Measurements from ENCODE around the gene CYB561A3. TPM values are rescaled to one million over a fixed set of nuclear protein-coding genes. Genes with fewer than 3 reads are reported as not detected.

CYB561A3 gene
- polyA plus RNA-seq, 2 of the 4 experiments (the other 2 are of a cell fraction): 50.8 to 56.9 TPM

DNA sequence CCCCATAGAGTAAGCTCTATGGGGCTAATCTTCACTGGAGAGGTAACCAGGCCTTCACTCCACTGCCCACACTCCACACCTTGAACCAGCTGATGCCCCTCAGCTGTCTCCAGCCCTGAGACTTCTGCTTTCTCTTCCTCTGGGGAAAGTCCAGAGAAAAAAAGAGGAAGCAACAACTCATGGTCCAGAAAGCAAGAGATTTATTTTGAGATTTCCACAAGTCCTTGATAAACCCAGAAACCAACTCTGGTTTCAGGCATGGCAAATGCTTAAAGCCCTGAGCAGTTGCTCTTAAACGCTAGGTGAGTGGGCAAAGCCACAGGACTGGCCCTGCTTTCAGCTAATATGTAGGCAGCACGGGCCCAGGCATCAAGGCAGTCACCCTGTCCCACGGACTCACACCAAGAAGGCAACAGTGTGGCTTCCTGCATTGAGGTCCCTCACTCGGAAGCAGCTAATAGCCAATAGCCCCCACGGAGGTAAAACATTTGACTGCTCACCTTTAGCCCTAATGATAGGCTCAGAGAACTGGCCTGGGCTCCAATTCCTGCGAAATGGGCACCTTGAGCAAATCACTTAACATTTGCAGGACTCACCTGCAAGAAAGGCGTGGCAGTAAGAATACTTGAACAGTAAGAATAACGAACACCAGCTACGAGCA is 4.3 kb downstream of the CYB561A3 start:
- CTCF ChIA-PET: interaction anchor here (1.2 to 33.1 kb wide), 4 partner anchors 8 to 29 kb away, joined by 4 to 521 read pairs (median 188); partner anchors contain the start of genes DDB1, TKFC and TMEM216
- ATAC-seq (no peak), FAIRE-seq (no peak)

DNA sequence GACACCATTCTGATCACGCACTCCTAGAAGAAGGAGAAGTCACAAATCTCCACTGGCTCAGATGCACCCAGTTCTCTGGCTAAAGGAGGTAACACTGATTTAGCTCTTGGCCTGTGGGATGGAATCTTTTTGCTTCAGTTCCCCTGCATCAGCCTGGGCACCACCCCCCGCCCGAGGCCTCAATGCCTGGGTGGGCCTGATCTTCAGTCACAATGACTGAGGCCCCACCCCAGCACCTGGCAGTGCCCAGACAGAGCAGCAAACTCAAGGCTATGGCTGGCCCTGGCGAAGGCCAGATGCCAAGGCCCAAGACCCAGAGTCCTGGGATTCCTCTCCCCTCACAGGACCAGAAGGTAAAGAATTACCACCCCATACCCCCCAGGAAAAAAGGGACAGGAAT is 5.0 kb downstream of the CYB561A3 start:
- ATAC-seq: no peak
- CTCF ChIA-PET: interaction anchor here (1.3 to 33.1 kb wide), 3 partner anchors 9 to 29 kb away, joined by 3 to 521 read pairs (median 368); partner anchors contain the start of genes DDB1, TKFC and TMEM216
- TF ChIP-seq MYC (IDR thresholded peaks at IDR 0.05; ENCODE audit: borderline replicate concordance, low read length) (no peak), FOSB (CRISPR knock-in tag; IDR thresholded peaks at IDR 0.05) (no peak)
- TF ChIP-seq, protein P1, sequence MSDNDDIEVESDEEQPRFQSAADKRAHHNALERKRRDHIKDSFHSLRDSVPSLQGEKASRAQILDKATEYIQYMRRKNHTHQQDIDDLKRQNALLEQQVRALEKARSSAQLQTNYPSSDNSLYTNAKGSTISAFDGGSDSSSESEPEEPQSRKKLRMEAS (IDR thresholded peaks at IDR 0.05): no peak
- Histone ChIP-seq H3K4me3 (no peak overlapping the region), H3K9me3 (no peaks in the 10 kb centered on the region), H3K4me2 (no peak overlapping the region), H3K4me1 (peaks cover 8% of the 10 kb centered on the region; the same call in 1 of the 3 replicates), H3K27ac (no peak overlapping the region)
- no peak for DNase-seq (ENCODE audit: low read depth in 1 of 2, low spot score in 1 of 2)
- POLR2A ChIA-PET: no interaction called here
- WGBS (ENCODE audit: missing lambda C conversion rate): 94% methylated on average over 3 of the region's 4 CpGs
- no peak for FAIRE-seq

More for the DNA sequence above, 4.3 kb downstream of the CYB561A3 start:
- no peaks in the 10 kb centered on the region for H3K9me3 ChIP-seq
- no peak overlapping the region for H3K27ac ChIP-seq
- TF ChIP-seq GATA3 (IDR thresholded peaks at IDR 0.05; ENCODE audit: borderline replicate concordance): no peak
- TF ChIP-seq NR3C1 (IDR thresholded peaks at IDR 0.05): no peak
- TF ChIP-seq ZNF302 (CRISPR knock-in tag; IDR thresholded peaks at IDR 0.05): no peak
- no peak for TF ChIP-seq EHF (CRISPR knock-in tag; IDR thresholded peaks at IDR 0.05)
- TF ChIP-seq ZFP36 (IDR thresholded peaks at IDR 0.05; ENCODE audit: borderline replicate concordance, partially characterized antibody): no peak
- no peak for TF ChIP-seq MAFK (IDR thresholded peaks at IDR 0.05; ENCODE audit: partially characterized antibody)
- TF ChIP-seq KDM1A (IDR thresholded peaks at IDR 0.05; ENCODE audit: low read depth): no peak
- TF ChIP-seq CHD4 (IDR thresholded peaks at IDR 0.05; ENCODE audit: borderline replicate concordance): no peak
- TF ChIP-seq, protein P2, sequence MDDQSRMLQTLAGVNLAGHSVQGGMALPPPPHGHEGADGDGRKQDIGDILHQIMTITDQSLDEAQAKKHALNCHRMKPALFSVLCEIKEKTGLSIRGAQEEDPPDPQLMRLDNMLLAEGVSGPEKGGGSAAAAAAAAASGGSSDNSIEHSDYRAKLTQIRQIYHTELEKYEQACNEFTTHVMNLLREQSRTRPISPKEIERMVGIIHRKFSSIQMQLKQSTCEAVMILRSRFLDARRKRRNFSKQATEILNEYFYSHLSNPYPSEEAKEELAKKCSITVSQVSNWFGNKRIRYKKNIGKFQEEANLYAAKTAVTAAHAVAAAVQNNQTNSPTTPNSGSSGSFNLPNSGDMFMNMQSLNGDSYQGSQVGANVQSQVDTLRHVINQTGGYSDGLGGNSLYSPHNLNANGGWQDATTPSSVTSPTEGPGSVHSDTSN (IDR thresholded peaks at IDR 0.05): no peak
- TF ChIP-seq KDM5A (IDR thresholded peaks at IDR 0.05): no peak
- TF ChIP-seq, protein P3, sequence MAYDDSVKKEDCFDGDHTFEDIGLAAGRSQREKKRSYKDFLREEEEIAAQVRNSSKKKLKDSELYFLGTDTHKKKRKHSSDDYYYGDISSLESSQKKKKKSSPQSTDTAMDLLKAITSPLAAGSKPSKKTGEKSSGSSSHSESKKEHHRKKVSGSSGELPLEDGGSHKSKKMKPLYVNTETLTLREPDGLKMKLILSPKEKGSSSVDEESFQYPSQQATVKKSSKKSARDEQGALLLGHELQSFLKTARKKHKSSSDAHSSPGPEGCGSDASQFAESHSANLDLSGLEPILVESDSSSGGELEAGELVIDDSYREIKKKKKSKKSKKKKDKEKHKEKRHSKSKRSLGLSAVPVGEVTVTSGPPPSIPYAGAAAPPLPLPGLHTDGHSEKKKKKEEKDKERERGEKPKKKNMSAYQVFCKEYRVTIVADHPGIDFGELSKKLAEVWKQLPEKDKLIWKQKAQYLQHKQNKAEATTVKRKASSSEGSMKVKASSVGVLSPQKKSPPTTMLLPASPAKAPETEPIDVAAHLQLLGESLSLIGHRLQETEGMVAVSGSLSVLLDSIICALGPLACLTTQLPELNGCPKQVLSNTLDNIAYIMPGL (CRISPR knock-in tag; IDR thresholded peaks at IDR 0.05; ENCODE audit: borderline replicate concordance): no peak
- peaks cover 8% of the 10 kb centered on the region; the same call in 1 of the 3 replicates for H3K4me1 ChIP-seq
- no peak overlapping the region for H3K4me2 ChIP-seq
- no peak for DNase-seq (ENCODE audit: low read depth in 1 of 2, low spot score in 1 of 2)
- no peak overlapping the region for H3K4me3 ChIP-seq
- POLR2A ChIA-PET: no interaction called here
- whole genome bisulfite sequencing (ENCODE audit: missing lambda C conversion rate): 94% methylated on average over 9 of the region's 9 CpGs

DNA sequence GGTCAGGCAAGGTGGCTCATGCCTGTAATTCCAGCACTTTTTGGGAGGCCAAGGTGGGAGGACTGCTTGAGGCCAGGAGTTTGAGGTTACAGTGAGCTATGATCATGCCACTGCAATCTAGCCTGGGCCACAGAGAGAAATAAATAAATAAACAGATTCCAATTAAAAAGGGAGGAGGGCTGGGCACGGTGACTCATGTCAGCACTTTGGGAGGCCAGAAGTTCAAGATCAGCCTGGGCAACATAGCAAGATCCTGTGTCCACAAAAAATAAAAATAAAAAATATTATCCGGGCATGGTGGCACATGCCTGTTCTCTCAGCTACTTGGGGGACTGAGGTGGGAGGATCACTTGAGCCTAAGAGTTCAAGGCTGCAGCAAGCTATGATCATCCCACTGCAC is 7.5 kb downstream of the CYB561A3 start:
- no peak for DNase-seq (ENCODE audit: low read depth in 1 of 2, low spot score in 1 of 2)
- ATAC-seq: no peak
- Histone ChIP-seq H3K9me3 (no peaks in the 10 kb centered on the region), H3K4me3 (no peak overlapping the region), H3K4me1 (no peaks in the 10 kb centered on the region), H3K4me2 (no peak overlapping the region), H3K27ac (no peak overlapping the region)
- no peak for FAIRE-seq
- no peak for TF ChIP-seq FOSB (CRISPR knock-in tag; IDR thresholded peaks at IDR 0.05)
- TF ChIP-seq MYC (IDR thresholded peaks at IDR 0.05; ENCODE audit: borderline replicate concordance, low read length): no peak
- TF ChIP-seq HDAC2 (IDR thresholded peaks at IDR 0.05): no peak
- TF ChIP-seq BHLHE40 (IDR thresholded peaks at IDR 0.05; ENCODE audit: low read depth, low read length): no peak
- no peak for TF ChIP-seq SMC3 (IDR thresholded peaks at IDR 0.05)
- TF ChIP-seq NFE2L2 (conservative IDR thresholded peaks at IDR 0.05; ENCODE audit: low read length): no peak
- POLR2A ChIA-PET: interaction anchor here (1.3 kb wide), 1 partner anchor 8 kb away, joined by 8 read pairs; the partner anchor contains the start of genes CYB561A3 and TMEM138
- CTCF ChIA-PET: interaction anchor here (1.4 to 33.1 kb wide), 5 partner anchors 9 to 100 kb away, joined by 4 to 521 read pairs (median 21); partner anchors contain the start of genes CYB561A3, DDB1, TKFC and TMEM138
- 71% methylated on average over 2 of the region's 2 CpGs for WGBS (ENCODE audit: missing lambda C conversion rate)

Data from A549 (cell line).